Spleen (tissue), 7 donors: ENCODE data around the gene GTSF1L.

Experiments
- CTCF ChIP-seq, 11 experiments: fragments of 200-600 bp in 7 of 11; fragments of 450-650 bp in 4 of 11; sonication (generic) in 4 of 11; IDR thresholded peaks in 8 of 11; conservative IDR thresholded peaks in 3 of 11; 1 replicate in 7 of 11; 2 replicates in 4 of 11; pipeline versions ENCODE4 v1.4.0 to v1.8.0; 2016 to 2021; ENCODE audit warnings: antibody characterized with exemption in 11 of 11, inconsistent platforms in 4 of 11, mild to moderate bottlenecking in 1 of 11
- POLR2AphosphoS5 ChIP-seq, 3 donors: sonication (generic); formaldehyde crosslinking; IDR thresholded peaks; one replicate each; pipeline ENCODE4 v1.5.1; 2017; ENCODE audit warnings: antibody characterized with exemption in 3 of 3
- donor health status: DM: no; HTN: no; CAD: no; lungs with moderate emphysema.
- donor health status: DM: no; HTN: no; CAD: no.
- donor health status: DM: no; HTN: no; CAD: no.

GRCh38 chr20:43689165-43689564 lies 37.6 kb downstream of the GTSF1L start:
- no peak for TF ChIP-seq CTCF (IDR thresholded peaks at IDR 0.05 in 8 of 11, conservative IDR thresholded peaks at IDR 0.05 in 3 of 11)
- no peak for TF ChIP-seq POLR2AphosphoS5 (IDR thresholded peaks at IDR 0.05)
